Neural progenitor cell (in vitro differentiated cells): ENCODE results near the gene ADGRA1. TPM values are rescaled to one million over a fixed set of nuclear protein-coding genes. Genes with fewer than 3 reads are reported as not detected.
A peak's percentile ranks its signal among the peaks of the same experiment; 100 is the strongest.

Source experiments
- DNase-seq: peaks from one replicate; pipeline ENCODE4 v3.0.0-alpha.2; 2016; ENCODE audit warnings: low spot score
- H2AFZ ChIP-seq: fragments of 200-600 bp; sonication (generic); replicated peaks from 2 replicates; pipeline ENCODE4 v1.6.1; 2016; ENCODE audit warnings: antibody characterized with exemption
- H3F3A ChIP-seq: fragments of 200-600 bp; sonication (generic); 2 replicates; pipeline ENCODE4 v1.6.1; 2016; ENCODE audit warnings: antibody characterized with exemption, low read depth
- H3K27ac ChIP-seq: fragments of 200-600 bp; sonication (generic); 2 replicates; pipeline ENCODE4 v1.5.1; 2016; ENCODE audit warnings: mild to moderate bottlenecking
- H3K27me3 ChIP-seq: fragments of 200-600 bp; sonication (generic); 2 replicates; pipeline ENCODE4 v1.6.1; 2016; ENCODE audit warnings: mild to moderate bottlenecking, moderate library complexity
- H3K36me3 ChIP-seq: fragments of 200-600 bp; sonication (generic); 2 replicates; pipeline ENCODE4 v1.5.1; 2016
- H3K4me1 ChIP-seq: fragments of 200-600 bp; sonication (generic); 2 replicates; pipeline ENCODE4 v1.6.1; 2016; ENCODE audit warnings: mixed run types
- H3K4me2 ChIP-seq: fragments of 200-600 bp; sonication (generic); 2 replicates; pipeline ENCODE4 v1.6.1; 2016
- H3K4me3 ChIP-seq: fragments of 200-600 bp; sonication (generic); 2 replicates; pipeline ENCODE4 v1.5.1; 2016
- H3K79me2 ChIP-seq: fragments of 200-600 bp; sonication (generic); 2 replicates; pipeline ENCODE4 v1.6.1; 2016; ENCODE audit warnings: low read depth
- H3K9ac ChIP-seq: fragments of 200-600 bp; sonication (generic); 2 replicates; pipeline ENCODE4 v1.6.1; 2016
- H3K9me3 ChIP-seq: fragments of 200-600 bp; sonication (generic); 2 replicates; pipeline ENCODE4 v1.5.1; 2016; ENCODE audit warnings: low read depth
- H4K20me1 ChIP-seq: fragments of 200-600 bp; sonication (generic); 2 replicates; pipeline ENCODE4 v1.6.1; 2016; ENCODE audit warnings: low read depth
- H3K27ac Mint-ChIP-seq: 3 replicates; pipeline ENCODE4 v1.8.0; 2021; ENCODE audit warnings: mixed read lengths
- H3K27me3 Mint-ChIP-seq: 2 replicates; pipeline ENCODE4 v1.8.0; 2022; ENCODE audit warnings: low read depth, mild to moderate bottlenecking, inconsistent platforms, moderate library complexity, mixed read lengths; ENCODE audit not compliant: insufficient read depth
- H3K36me3 Mint-ChIP-seq: 3 replicates; pipeline ENCODE4 v1.8.0; 2021; ENCODE audit warnings: mixed read lengths
- H3K4me1 Mint-ChIP-seq: 3 replicates; pipeline ENCODE4 v1.8.0; 2021; ENCODE audit warnings: mixed read lengths
- H3K4me3 Mint-ChIP-seq: 3 replicates; pipeline ENCODE4 v1.8.0; 2021; ENCODE audit warnings: mild to moderate bottlenecking, moderate library complexity, mixed read lengths
- H3K9me3 Mint-ChIP-seq: 3 replicates; pipeline ENCODE4 v1.8.0; 2020; ENCODE audit warnings: mixed read lengths
- EZH2 ChIP-seq: fragments of 200-600 bp; sonication (generic); IDR thresholded peaks from 2 replicates; pipeline ENCODE4 v1.6.1; 2017; ENCODE audit warnings: antibody characterized with exemption, mild to moderate bottlenecking, moderate library complexity
- EZH2phosphoT487 ChIP-seq: fragments of 200-600 bp; sonication (generic); IDR thresholded peaks from 2 replicates; pipeline ENCODE4 v1.6.1; 2017; ENCODE audit warnings: antibody characterized with exemption
- total RNA-seq: library from RNA; depleted of rRNA; stranded (reverse); fragments of >200 nt; gene quantifications from 2 replicates; pipeline ENCODE4 v1.2.3, GENCODE V29; 2015; ENCODE audit warnings: low replicate concordance
- TF ChIP-seq, protein P1 (sequence below): fragments of 200-600 bp; sonication (generic); IDR thresholded peaks from 2 replicates; pipeline ENCODE4 v1.5.1; 2017; ENCODE audit warnings: antibody characterized with exemption, mild to moderate bottlenecking

ADGRA1 gene
- total RNA-seq, 1 donor from 2014 or later: not detected

DNA sequence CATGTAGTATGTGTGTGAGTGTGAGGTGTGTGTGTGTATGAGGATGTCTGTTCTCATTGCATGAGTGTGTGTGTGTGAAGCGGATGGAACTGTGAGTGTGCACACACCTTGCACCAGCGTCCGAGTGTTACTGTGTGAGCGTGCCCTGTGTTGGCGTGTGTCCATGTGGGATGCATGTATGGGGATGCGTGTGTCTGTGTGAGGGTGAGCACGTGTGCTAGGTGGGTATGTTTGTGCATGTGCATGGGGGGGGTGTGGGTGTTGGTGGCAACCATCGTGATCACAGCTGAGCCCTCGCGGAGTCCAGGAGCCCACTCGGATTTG lies 78.7 kb downstream of the ADGRA1 start:
- Histone ChIP-seq H3K9ac (no peak overlapping the region), H3K36me3 (no peaks in the 10 kb centered on the region), H4K20me1 (peaks cover 8% of the 10 kb centered on the region), H3K9me3 (no peaks in the 10 kb centered on the region), H3K27ac (no peak overlapping the region), H3F3A (no peaks in the 10 kb centered on the region), H3K4me1 (peaks cover 2% of the 10 kb centered on the region), H3K79me2 (no peaks in the 10 kb centered on the region), H3K4me2 (no peak overlapping the region), H3K27me3 (peaks cover 5% of the 10 kb centered on the region), H3K4me3 (no peak overlapping the region), H2AFZ (no peak overlapping the region)
- DNase-seq: no peak
- H3K27me3 Mint-ChIP-seq: peaks cover 10% of the 10 kb centered on the region
- peaks cover 7% of the 10 kb centered on the region for H3K36me3 Mint-ChIP-seq
- H3K4me3 Mint-ChIP-seq: no peak overlapping the region
- peaks cover 4% of the 10 kb centered on the region for H3K9me3 Mint-ChIP-seq
- H3K4me1 Mint-ChIP-seq: no peaks in the 10 kb centered on the region
- TF ChIP-seq, protein P1, sequence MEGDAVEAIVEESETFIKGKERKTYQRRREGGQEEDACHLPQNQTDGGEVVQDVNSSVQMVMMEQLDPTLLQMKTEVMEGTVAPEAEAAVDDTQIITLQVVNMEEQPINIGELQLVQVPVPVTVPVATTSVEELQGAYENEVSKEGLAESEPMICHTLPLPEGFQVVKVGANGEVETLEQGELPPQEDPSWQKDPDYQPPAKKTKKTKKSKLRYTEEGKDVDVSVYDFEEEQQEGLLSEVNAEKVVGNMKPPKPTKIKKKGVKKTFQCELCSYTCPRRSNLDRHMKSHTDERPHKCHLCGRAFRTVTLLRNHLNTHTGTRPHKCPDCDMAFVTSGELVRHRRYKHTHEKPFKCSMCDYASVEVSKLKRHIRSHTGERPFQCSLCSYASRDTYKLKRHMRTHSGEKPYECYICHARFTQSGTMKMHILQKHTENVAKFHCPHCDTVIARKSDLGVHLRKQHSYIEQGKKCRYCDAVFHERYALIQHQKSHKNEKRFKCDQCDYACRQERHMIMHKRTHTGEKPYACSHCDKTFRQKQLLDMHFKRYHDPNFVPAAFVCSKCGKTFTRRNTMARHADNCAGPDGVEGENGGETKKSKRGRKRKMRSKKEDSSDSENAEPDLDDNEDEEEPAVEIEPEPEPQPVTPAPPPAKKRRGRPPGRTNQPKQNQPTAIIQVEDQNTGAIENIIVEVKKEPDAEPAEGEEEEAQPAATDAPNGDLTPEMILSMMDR: no peak
- TF ChIP-seq EZH2phosphoT487 (no peak), EZH2 (no peak)
- peak overlapping the region; percentile 72 for H3K27ac Mint-ChIP-seq

DNA sequence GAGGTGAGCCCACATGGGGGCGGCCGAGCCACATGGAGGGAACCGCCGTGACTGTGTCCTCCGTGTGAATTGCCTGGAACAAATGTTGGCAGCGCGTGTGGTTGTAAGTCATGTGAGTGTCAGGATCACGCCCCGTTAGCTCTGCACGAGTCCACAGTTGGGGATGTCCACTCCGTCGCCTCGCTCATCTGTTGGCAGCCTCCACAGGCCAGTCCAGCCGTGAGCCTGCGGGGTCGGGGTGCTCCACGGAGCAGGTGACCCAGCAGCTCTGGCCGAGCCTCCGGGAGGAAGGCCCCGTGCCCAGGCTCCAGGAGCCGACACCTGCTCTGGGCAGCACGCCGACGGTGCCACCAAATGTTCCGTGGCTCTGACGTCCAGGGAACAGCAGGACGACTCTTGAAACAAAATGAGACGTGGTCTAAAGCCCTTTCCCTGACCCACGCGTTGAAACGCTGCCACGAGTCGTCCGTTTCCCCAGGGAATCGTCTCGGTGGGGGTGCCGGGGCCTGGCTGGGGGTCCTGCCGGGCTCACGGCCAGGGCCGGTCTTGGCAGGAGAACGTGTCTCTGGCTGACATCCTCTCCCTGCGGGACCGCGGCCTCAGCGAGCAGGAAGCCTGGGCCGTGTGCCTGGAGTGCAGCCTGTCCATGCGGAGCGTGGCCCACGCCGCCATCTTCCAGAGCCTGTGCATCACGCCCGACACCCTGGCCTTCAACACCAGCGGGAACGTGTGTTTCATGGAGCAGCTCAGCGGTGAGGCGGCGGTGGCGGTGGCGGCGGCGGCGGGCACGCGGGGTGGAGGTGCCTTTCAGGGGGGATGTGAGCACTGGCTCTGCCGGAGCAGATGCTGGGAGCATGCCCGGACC lies 79.3 kb downstream of the ADGRA1 start:
- Mint-ChIP-seq H3K4me3 (no peak overlapping the region), H3K36me3 (peaks cover 7% of the 10 kb centered on the region), H3K27ac (no peak overlapping the region), H3K9me3 (peaks cover 4% of the 10 kb centered on the region), H3K27me3 (peaks cover 10% of the 10 kb centered on the region), H3K4me1 (no peaks in the 10 kb centered on the region)
- H3K27me3 ChIP-seq: no peaks in the 10 kb centered on the region
- no peak overlapping the region for H3K4me3 ChIP-seq
- H3K36me3 ChIP-seq: no peaks in the 10 kb centered on the region
- no peaks in the 10 kb centered on the region for H3K4me1 ChIP-seq
- H3K9ac ChIP-seq: no peak overlapping the region
- no peaks in the 10 kb centered on the region for H3F3A ChIP-seq
- no peak overlapping the region for H2AFZ ChIP-seq
- H4K20me1 ChIP-seq: peaks cover 2% of the 10 kb centered on the region
- H3K27ac ChIP-seq: no peak overlapping the region
- TF ChIP-seq EZH2phosphoT487 (no peak), EZH2 (no peak)
- TF ChIP-seq, protein P1: no peak
- no peaks in the 10 kb centered on the region for H3K9me3 ChIP-seq
- no peak overlapping the region for H3K4me2 ChIP-seq
- no peaks in the 10 kb centered on the region for H3K79me2 ChIP-seq
- no peak for DNase-seq

DNA sequence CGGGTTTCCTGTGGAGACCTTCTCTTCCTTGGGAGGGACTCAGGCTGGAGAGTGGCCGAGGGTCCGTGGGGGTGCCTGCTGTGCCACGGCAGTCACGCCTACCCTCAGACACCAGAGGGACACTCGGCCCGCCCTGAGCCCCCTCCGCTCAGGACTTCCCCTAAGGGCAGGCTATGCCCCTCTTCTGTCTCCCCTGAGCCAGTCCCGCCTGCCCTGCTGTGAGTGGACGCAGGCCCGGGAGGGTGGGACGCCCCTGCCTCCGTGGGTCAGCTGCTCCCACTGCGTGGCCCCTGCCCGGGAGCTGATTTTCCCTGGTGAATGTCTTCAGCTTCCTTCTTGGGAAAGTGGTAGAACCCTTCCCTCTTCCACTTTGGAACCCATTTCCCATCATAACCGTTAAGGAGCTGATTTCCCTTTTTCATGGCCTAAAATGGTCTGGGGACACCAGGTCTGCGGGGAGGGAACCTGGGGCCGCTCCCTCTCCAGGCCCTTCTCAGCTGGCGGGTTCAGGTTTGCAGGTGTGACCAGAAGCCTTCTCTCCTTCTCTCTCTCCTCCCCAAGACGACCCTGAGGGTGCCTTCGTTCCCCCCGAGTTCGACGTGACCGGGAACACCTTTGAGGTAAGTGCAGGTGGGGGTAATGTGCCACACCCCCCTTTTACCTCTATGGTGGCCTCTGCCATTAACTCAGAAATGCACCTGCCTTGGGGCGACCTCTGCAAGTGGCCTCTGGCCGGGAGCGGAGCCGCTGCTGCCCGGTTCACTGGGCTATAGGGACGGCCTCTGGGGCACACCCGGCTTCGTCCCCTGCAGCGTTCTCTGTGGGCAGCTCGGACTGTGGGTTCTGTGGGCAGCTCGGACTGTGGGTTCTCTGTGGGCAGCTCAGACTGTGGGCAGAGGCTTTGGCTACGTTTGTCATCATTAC lies 80.2 kb downstream of the ADGRA1 start:
- H3K36me3 ChIP-seq: no peaks in the 10 kb centered on the region
- H2AFZ ChIP-seq: no peak overlapping the region
- no peaks in the 10 kb centered on the region for H3K9me3 ChIP-seq
- peaks cover 7% of the 10 kb centered on the region for H3K36me3 Mint-ChIP-seq
- H3F3A ChIP-seq: no peaks in the 10 kb centered on the region
- DNase-seq: no peak
- TF ChIP-seq EZH2phosphoT487: no peak
- TF ChIP-seq EZH2: no peak
- TF ChIP-seq, protein P1: no peak
- no peaks in the 10 kb centered on the region for H3K79me2 ChIP-seq
- no peak overlapping the region for H3K4me2 ChIP-seq
- no peaks in the 10 kb centered on the region for H3K27me3 ChIP-seq
- no peak overlapping the region for H3K4me3 ChIP-seq
- H4K20me1 ChIP-seq: no peaks in the 10 kb centered on the region
- H3K9ac ChIP-seq: no peak overlapping the region
- no peaks in the 10 kb centered on the region for H3K4me1 Mint-ChIP-seq
- H3K9me3 Mint-ChIP-seq: peaks cover 4% of the 10 kb centered on the region
- H3K27ac Mint-ChIP-seq: no peak overlapping the region
- peaks cover 10% of the 10 kb centered on the region for H3K27me3 Mint-ChIP-seq
- no peak overlapping the region for H3K4me3 Mint-ChIP-seq
- no peaks in the 10 kb centered on the region for H3K4me1 ChIP-seq
- H3K27ac ChIP-seq: no peak overlapping the region
